GM12878 (cell line): ENCODE data around the gene CDC42BPB. TPM values are rescaled to one million over a fixed set of nuclear protein-coding genes. Genes with fewer than 3 reads are reported as not detected.

ENCODE experiments used
- ATAC-seq: fragments of 200-7000 bp; cut with Tn5 transposase; 3 replicates; pipeline ENCODE4 v1.9.1; 2020; ENCODE audit warnings: mild to moderate bottlenecking, moderate library complexity
- BruUV-seq: library from RNA; stranded (reverse); fragments of 400-500 nt; replicated peaks from 2 replicates; lab custom pipeline; 2021; lab: Mats Ljungman, UMichigan
- CTCF ChIA-PET: fragments of 300-600 bp; sonication (Branson Sonifier 250); formaldehyde crosslinking; extraction: SDS; loops from one replicate; lab custom pipeline; 2021; ENCODE audit warnings: inconsistent platforms; lab: Yijun Ruan, JAX
- POLR2A ChIA-PET: fragments of 350-600 bp; formaldehyde crosslinking; extraction: SDS; loops from one replicate; lab custom pipeline; 2021; ENCODE audit warnings: inconsistent platforms; lab: Charles Lee
- RAD21 ChIA-PET: fragments of 300-600 bp; sonication (Branson Sonifier 250); formaldehyde crosslinking; loops from one replicate; lab custom pipeline; 2023; ENCODE audit warnings: antibody characterized with exemption; ENCODE audit not compliant: unreplicated experiment; lab: Charles Lee
- SMC1A ChIA-PET: fragments of 300-600 bp; sonication (Branson Sonifier 250); formaldehyde crosslinking; loops from one replicate; lab custom pipeline; 2023; ENCODE audit not compliant: unreplicated experiment, uncharacterized antibody; lab: Charles Lee
- DNase-seq: peaks from one replicate; pipeline ENCODE4 v3.0.0-alpha.2; 2011; ENCODE audit warnings: low read depth, low spot score
- FAIRE-seq: peaks from 3 replicates; lab custom pipeline; 2011; peaks lifted over from hg19 to GRCh38; lab: Jason Lieb, UNC
- H2AFZ ChIP-seq: 2 replicates; pipeline ENCODE4 v1.6.0; 2011; ENCODE audit warnings: low read depth, low read length, control low read depth; ENCODE audit not compliant: control insufficient read depth
- H3K27ac ChIP-seq: 2 replicates; pipeline ENCODE4 v1.5.1; 2011; ENCODE audit warnings: control low read depth; ENCODE audit not compliant: control insufficient read depth, insufficient read depth
- H3K27me3 ChIP-seq, 2 experiments: replicated peaks in 1 of 2; 2 replicates each; pipeline versions ENCODE4 v1.6.0 to v1.6.1; 2011; ENCODE audit warnings: low read length in 1 of 2; ENCODE audit not compliant: control insufficient read depth in 2 of 2, insufficient read depth in 2 of 2
- H3K36me3 ChIP-seq, 2 experiments: 2 replicates each; pipeline ENCODE4 v1.5.1; 2011; ENCODE audit warnings: low read length in 1 of 2; ENCODE audit not compliant: control insufficient read depth in 2 of 2, insufficient read depth in 2 of 2
- H3K4me1 ChIP-seq: 2 replicates; pipeline ENCODE4 v1.6.1; 2011; ENCODE audit warnings: mild to moderate bottlenecking, low read length, moderate library complexity, mixed read lengths; ENCODE audit not compliant: control insufficient read depth, insufficient read depth
- H3K4me2 ChIP-seq: 2 replicates; pipeline ENCODE4 v1.6.0; 2011; ENCODE audit warnings: control low read depth; ENCODE audit not compliant: control insufficient read depth, insufficient read depth
- H3K4me3 ChIP-seq: fragments of 200-600 bp; sonication (generic); 2 replicates; pipeline ENCODE4 v1.5.1; 2016
- H3K79me2 ChIP-seq: 2 replicates; pipeline ENCODE4 v1.6.0; 2011; ENCODE audit warnings: low read length; ENCODE audit not compliant: control insufficient read depth, insufficient read depth
- H3K9ac ChIP-seq: 2 replicates; pipeline ENCODE4 v1.8.0; 2011; ENCODE audit warnings: low read length, control low read depth, mixed read lengths; ENCODE audit not compliant: control insufficient read depth, insufficient read depth
- H3K9me3 ChIP-seq: replicated peaks from 3 replicates; pipeline ENCODE4 v1.5.1; 2011; ENCODE audit warnings: mild to moderate bottlenecking, low read length; ENCODE audit not compliant: control insufficient read depth, insufficient read depth
- H4K20me1 ChIP-seq: 2 replicates; pipeline ENCODE4 v1.6.0; 2011; ENCODE audit not compliant: control insufficient read depth, insufficient read depth
- BRCA1 ChIP-seq: IDR thresholded peaks from 2 replicates; pipeline ENCODE4 v1.6.1; 2011; ENCODE audit warnings: low read depth, low read length, improper control_type of control experiment
- NFYA ChIP-seq: IDR thresholded peaks from 2 replicates; pipeline ENCODE4 v1.6.1; 2011; ENCODE audit warnings: low read depth, mild to moderate bottlenecking, low read length, improper control_type of control experiment, borderline replicate concordance
- RAD51 ChIP-seq: fragments of 450-650 bp; IDR thresholded peaks from 2 replicates; pipeline ENCODE4 v1.6.1; 2016; ENCODE audit warnings: moderate library complexity, mild to moderate bottlenecking, inconsistent platforms
- SMARCA5 ChIP-seq: fragments of 450-650 bp; IDR thresholded peaks from 2 replicates; pipeline ENCODE4 v1.6.1; 2017; ENCODE audit warnings: mild to moderate bottlenecking
- TCF12 ChIP-seq: IDR thresholded peaks from 2 replicates; pipeline ENCODE4 v1.6.1; 2011; ENCODE audit warnings: low read depth, mild to moderate bottlenecking, low read length
- TCF3 ChIP-seq: IDR thresholded peaks from 2 replicates; pipeline ENCODE4 v1.6.1; 2012; ENCODE audit warnings: low read depth, mild to moderate bottlenecking, low read length, borderline replicate concordance; ENCODE audit not compliant: insufficient read depth
- ZNF384 ChIP-seq: IDR thresholded peaks from 2 replicates; pipeline ENCODE4 v1.6.1; 2012; ENCODE audit warnings: low read depth, mild to moderate bottlenecking, low read length, improper control_type of control experiment, borderline replicate concordance
- WGBS: methylation state at CpG from one replicate; pipeline ENCODE4 v1.1.6; 2016; ENCODE audit warnings: low lambda C conversion rate; ENCODE audit not compliant: insufficient replicate concordance, insufficient coverage; ENCODE audit errors: missing lambda C conversion rate; 5-methylcytosine and 5-hydroxymethylcytosine counted together
- in situ Hi-C: fragments of 300-500 bp; cut with MboI; formaldehyde crosslinking; loops from 9 replicates; pipeline ENCODE4 v1.14.3; 2018; ENCODE audit warnings: mixed read lengths
- intact Hi-C: fragments of 100-400 bp; cut with micrococcal nuclease; formaldehyde crosslinking; loops from one replicate; pipeline ENCODE4 v1.14.2; 2022; ENCODE audit not compliant: unreplicated experiment
- polyA plus RNA-seq, 11 experiments: library from polyadenylated mRNA; depleted of rRNA in 4 of 11; unstranded in 6 of 11; stranded (reverse) in 5 of 11; fragments of >200 nt; fragmentation: Nextera tagmentation in 4 of 11; fragmentation: Illumina TruSeq in 1 of 11; extraction: Ambion mirVana in 4 of 11; extraction: Trizol in 1 of 11; gene quantifications; 1 replicate in 1 of 11; 2 replicates in 10 of 11; pipeline versions ENCODE4 v1.2.1 to v1.2.3, GENCODE V29; 2011 to 2016; ENCODE audit warnings: inconsistent platforms in 2 of 11, missing spikeins in 2 of 11, low read depth in 1 of 11
- total RNA-seq, 4 experiments: library from RNA; depleted of rRNA in 3 of 4; stranded (reverse); fragments of >200 nt in 3 of 4; fragmentation: Illumina TruSeq in 1 of 4; extraction: Trizol in 1 of 4; gene quantifications; 2 replicates each; pipeline versions ENCODE4 v1.2.1 to v1.2.3, GENCODE V29; 2013 to 2021

Gene CDC42BPB
- total and polyA plus RNA-seq, 10 of the 15 experiments (the other 5 are each of a cell fraction or from before 2014, with no cell fraction given) = 0.42 to 22.1 (median 13.3) TPM

GRCh38 chr14:102920998-102921304, 136.4 kb downstream of the CDC42BPB start:
- no peaks in the 10 kb centered on the region for H3K9me3 ChIP-seq
- FAIRE-seq = no peak
- POLR2A ChIA-PET = no interaction called here
- TF ChIP-seq BRCA1 = no peak
- TF ChIP-seq NFYA = no peak
- TF ChIP-seq RAD51 = no peak
- TF ChIP-seq TCF12 = no peak
- no peak for TF ChIP-seq ZNF384
- TF ChIP-seq, all 136 proteins: peak for 0
- intact Hi-C loops = no loop called here
- Histone ChIP-seq H3K4me3 (no peak overlapping the region), H4K20me1 (no peaks in the 10 kb centered on the region), H3K4me1 (peaks cover 16% of the 10 kb centered on the region), H3K4me2 (no peak overlapping the region), H3K27me3 (peaks cover 4 to 12% of the 10 kb centered on the region in 2 experiments), H3K79me2 (no peaks in the 10 kb centered on the region), H3K27ac (no peak overlapping the region), H3K36me3 (no peaks in the 10 kb centered on the region; a peak in 1 of 4 replicates), H2AFZ (no peak overlapping the region), H3K9ac (no peak overlapping the region)
- ATAC-seq (no peak), DNase-seq (no peak)
- in situ Hi-C loops = no loop called here
- CTCF ChIA-PET = no interaction called here
- WGBS = 100% methylated on average over 1 of the region's 1 CpG
- RAD21 ChIA-PET = no interaction called here
- SMC1A ChIA-PET = no interaction called here
- TSS peak; percentile 43 for BruUV-seq

DNA sequence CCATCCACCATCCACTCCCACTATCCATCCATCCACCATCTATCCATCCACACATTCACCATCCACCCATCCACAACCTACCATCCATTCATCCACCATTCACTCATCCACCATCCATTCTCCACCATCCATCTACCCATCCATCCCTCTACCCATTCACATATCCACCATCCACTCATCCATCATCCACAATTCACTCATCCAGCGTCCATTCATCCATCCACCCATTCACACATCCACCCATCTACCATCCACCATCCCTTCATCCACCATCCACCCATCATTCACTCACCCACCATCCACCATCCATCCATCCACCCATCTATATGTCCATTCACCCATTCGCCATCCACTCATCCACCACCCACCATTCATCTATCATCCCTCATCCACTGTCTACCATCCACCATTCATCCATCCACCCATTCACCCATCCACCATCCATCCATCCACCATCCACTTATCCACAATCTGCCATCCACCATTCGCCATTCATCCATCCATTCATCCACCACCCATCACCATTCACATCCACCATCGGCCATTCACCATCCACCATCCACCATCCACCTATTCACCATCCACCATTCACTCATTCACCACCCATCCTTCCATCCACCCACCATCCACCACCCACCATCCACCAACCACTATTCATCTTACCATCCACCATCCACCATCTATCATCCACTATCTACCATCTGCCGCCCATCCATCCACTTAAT, 136.9 kb downstream of the CDC42BPB start:
- H2AFZ ChIP-seq = no peak overlapping the region
- H3K4me1 ChIP-seq = peaks cover 16% of the 10 kb centered on the region
- RAD21 ChIA-PET = no interaction called here
- TF ChIP-seq SMARCA5 = no peak
- no peak for TF ChIP-seq TCF3
- CTCF ChIA-PET = no interaction called here
- H3K9me3 ChIP-seq = no peaks in the 10 kb centered on the region
- no peak overlapping the region for H3K27ac ChIP-seq
- peaks cover 4 to 12% of the 10 kb centered on the region in 2 experiments for H3K27me3 ChIP-seq
- H3K36me3 ChIP-seq = no peaks in the 10 kb centered on the region; a peak in 1 of 4 replicates
- no peak overlapping the region for H3K4me2 ChIP-seq
- DNase-seq (no peak), ATAC-seq (no peak), FAIRE-seq (no peak)
- no peaks in the 10 kb centered on the region for H3K79me2 ChIP-seq
- no peaks in the 10 kb centered on the region for H4K20me1 ChIP-seq
- H3K9ac ChIP-seq = no peak overlapping the region
- 90% methylated on average over 5 of the region's 5 CpGs for WGBS
- SMC1A ChIA-PET = no interaction called here
- BruUV-seq = no TSS peak
- POLR2A ChIA-PET = no interaction called here
- H3K4me3 ChIP-seq = no peak overlapping the region
- intact Hi-C loops = no loop called here
- in situ Hi-C loops = no loop called here
